Measurements from ENCODE around the gene PYCR2. TPM values are rescaled to one million over a fixed set of nuclear protein-coding genes. Genes with fewer than 3 reads are reported as not detected.
"Not testable (repeated sequence)": the region's sequence is repeated elsewhere in the genome, so short reads cannot be mapped to it uniquely, and the experiment has no call there.

PYCR2 gene
- polyA plus RNA-seq, 2 of the 4 experiments (the other 2 are of a cell fraction), result 45.4 to 50.5 TPM

DNA sequence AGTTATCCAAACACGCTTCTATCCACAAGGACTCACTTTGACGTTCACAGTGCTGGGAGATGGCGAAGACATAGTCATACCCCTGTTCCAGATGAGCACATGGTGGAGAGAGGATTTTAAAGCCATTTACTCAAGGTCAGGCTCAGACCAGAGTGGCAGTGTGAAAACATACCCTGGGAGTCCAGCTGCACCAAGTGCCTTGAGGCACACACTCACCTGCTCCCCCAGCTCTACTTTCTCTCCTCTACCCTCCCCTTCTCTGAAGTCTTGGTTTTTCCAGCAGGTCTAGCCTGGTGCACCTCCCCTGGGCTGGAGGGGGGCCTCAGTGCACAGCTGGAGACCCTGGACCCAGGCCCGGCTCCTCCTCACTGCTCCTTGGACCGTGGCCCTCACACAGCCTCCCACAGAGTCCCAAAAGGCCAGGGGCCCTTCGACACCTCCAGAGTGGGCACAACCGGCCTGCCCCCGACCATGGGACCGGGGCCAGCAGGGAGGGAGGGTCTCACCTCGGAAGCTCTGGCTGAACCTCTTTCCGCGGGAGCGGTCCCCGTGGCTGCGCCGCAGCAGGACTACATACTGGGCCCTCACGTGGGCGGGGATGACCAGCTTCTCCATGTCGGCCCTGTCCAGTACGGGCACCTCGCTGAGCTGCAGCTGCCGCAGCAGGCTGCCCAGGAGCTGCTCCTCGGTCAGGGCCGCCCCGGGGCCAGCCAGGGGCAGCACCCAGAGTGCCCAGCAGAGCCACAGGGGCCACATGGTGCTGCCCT lies 16.5 kb upstream of the PYCR2 start:
- ChIA-PET POLR2A (no interaction called here), CTCF (interaction anchor here (1.5 to 2.3 kb wide), 2 partner anchors 29 to 35 kb away, joined by 4 to 8 read pairs; no protein-coding TSS in a partner anchor)
- no peak for FAIRE-seq
- no peaks in the 10 kb centered on the region for H3K4me1 ChIP-seq
- H3K9me3 ChIP-seq, result no peaks in the 10 kb centered on the region
- no peak overlapping the region for H3K27ac ChIP-seq
- WGBS (ENCODE audit: missing lambda C conversion rate), result 79% methylated on average over 12 of the region's 25 CpGs
- TF ChIP-seq ELK1 (IDR thresholded peaks at IDR 0.05; ENCODE audit: low read depth, low read length) (no peak), RARB (CRISPR knock-in tag; IDR thresholded peaks at IDR 0.05) (no peak), ZSCAN20 (CRISPR knock-in tag; IDR thresholded peaks at IDR 0.05) (no peak), REST (IDR thresholded peaks at IDR 0.05) (no peak), HEYL (CRISPR knock-in tag; IDR thresholded peaks at IDR 0.05) (no peak), HDAC2 (IDR thresholded peaks at IDR 0.05) (no peak), NPAS2 (CRISPR knock-in tag; IDR thresholded peaks at IDR 0.05; ENCODE audit: borderline replicate concordance) (no peak), ZNF302 (CRISPR knock-in tag; IDR thresholded peaks at IDR 0.05) (no peak), FOXS1 (CRISPR knock-in tag; IDR thresholded peaks at IDR 0.05) (no peak), NR3C1 (IDR thresholded peaks at IDR 0.05) (no peak), MAX (IDR thresholded peaks at IDR 0.05) (no peak), MAZ (IDR thresholded peaks at IDR 0.05; ENCODE audit: borderline replicate concordance, low read depth, low read length) (no peak)
- TF ChIP-seq, protein P1, sequence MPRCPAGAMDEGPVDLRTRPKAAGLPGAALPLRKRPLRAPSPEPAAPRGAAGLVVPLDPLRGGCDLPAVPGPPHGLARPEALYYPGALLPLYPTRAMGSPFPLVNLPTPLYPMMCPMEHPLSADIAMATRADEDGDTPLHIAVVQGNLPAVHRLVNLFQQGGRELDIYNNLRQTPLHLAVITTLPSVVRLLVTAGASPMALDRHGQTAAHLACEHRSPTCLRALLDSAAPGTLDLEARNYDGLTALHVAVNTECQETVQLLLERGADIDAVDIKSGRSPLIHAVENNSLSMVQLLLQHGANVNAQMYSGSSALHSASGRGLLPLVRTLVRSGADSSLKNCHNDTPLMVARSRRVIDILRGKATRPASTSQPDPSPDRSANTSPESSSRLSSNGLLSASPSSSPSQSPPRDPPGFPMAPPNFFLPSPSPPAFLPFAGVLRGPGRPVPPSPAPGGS (IDR thresholded peaks at IDR 0.05), result no peak
- H3K4me2 ChIP-seq, result no peak overlapping the region
- no peak for DNase-seq (ENCODE audit: low read depth in 1 of 2, low spot score in 1 of 2)
- ATAC-seq, result peak in 1 of 2 experiments; percentile 22; a peak in 3 of 6 replicates
- no peak overlapping the region for H3K4me3 ChIP-seq

DNA sequence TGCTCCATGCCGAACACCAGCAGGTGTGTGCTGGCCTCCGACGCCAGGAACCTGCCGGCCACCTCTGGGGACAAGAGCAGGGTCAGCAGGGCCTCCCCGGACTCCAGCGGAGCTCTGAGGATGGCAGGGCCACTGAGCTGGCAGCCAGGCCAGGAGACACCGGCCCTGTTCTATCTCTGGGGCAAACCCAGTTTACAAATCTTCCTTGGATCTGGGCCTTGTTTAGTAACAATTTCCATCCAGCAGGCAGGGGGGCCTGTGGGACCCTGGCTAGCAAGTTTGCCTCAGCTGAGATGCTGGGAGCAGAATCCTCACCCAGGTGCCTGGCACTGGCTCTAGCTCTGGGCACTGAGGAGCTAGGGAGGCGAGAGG lies 15.9 kb upstream of the PYCR2 start:
- WGBS (ENCODE audit: missing lambda C conversion rate), result 86% methylated on average over 7 of the region's 8 CpGs
- H3K4me3 ChIP-seq; POLR2A ChIA-PET; DNase-seq (ENCODE audit: low read depth in 1 of 2, low spot score in 1 of 2); H3K4me1 ChIP-seq; FAIRE-seq; H3K27ac ChIP-seq; H3K9me3 ChIP-seq; H3K4me2 ChIP-seq; ATAC-seq: not testable (repeated sequence)
- CTCF ChIA-PET, result interaction anchor here (1.5 to 2.3 kb wide), 2 partner anchors 29 to 35 kb away, joined by 4 to 8 read pairs; no protein-coding TSS in a partner anchor

DNA sequence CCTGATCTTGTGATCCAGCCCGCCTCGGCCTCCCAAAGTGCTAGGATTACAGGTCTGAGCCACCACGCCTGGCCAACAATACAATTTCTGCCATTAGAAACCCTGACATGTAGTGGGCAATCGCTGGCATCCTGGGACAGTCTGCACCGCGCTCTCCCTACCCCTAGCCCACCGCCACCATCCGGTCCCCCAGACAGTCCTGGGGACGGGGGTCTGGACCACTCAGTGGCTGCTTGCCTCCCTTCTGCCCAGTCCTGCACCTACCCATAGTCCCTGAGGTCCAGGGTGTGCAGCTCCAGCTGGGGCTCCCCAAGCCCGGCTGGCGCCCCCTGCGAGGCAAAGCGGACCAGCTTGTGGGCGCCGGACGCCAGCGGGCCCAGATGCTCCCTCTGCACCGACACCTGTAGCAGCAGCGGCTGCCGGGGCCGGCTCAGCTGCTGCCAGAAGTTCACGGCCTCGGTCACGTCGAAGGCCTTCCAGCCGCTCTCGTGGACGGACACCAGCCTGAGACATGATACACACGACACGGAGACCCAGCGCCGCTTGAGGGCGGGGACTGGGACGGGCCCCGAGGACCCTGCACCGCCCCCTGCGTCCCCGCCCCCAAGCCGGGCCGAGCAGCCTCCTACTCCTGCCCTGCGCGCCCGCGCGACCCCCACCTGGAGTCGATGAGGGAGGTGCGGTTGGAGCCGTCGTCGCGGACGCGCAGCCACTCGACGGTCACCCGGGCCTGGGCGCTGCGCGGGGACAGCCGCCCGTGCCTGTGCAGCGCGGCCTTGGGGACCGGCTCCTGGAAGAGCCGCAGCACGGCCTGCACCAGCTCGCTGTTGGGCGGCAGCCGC lies 15.3 kb upstream of the PYCR2 start:
- DNase-seq (ENCODE audit: low read depth in 1 of 2, low spot score in 1 of 2); ATAC-seq; FAIRE-seq; POLR2A ChIA-PET; H3K9me3 ChIP-seq; H3K4me3 ChIP-seq; H3K4me1 ChIP-seq; H3K27ac ChIP-seq; H3K4me2 ChIP-seq: not testable (repeated sequence)
- CTCF ChIA-PET, result interaction anchor here (0.9 to 2.3 kb wide), 5 partner anchors 10 to 621 kb away, joined by 3 to 8 read pairs (median 4); no protein-coding TSS in a partner anchor
- 78% methylated on average over 9 of the region's 69 CpGs for WGBS (ENCODE audit: missing lambda C conversion rate)

Measured in A549 (cell line).